ENCODE measurements around the gene EHBP1L1. TPM values are rescaled to one million over a fixed set of nuclear protein-coding genes. Genes with fewer than 3 reads are reported as not detected.

The EHBP1L1 gene
- total and polyA plus RNA-seq, 2 of the 8 experiments (the other 6 are each of a cell fraction or from before 2014, with no cell fraction given), result 4.3 to 6.6 TPM

GRCh38 chr11:65609229-65609628 is 33.4 kb downstream of the EHBP1L1 start:
- peaks cover 4 to 18% (median 9%) of the 10 kb centered on the region in 4 experiments; a peak in 5 of 8 replicates for H3K36me3 ChIP-seq (ENCODE audit: control insufficient read depth in 2 of 4, insufficient read depth in 4 of 4, low read length in 3 of 4)
- H3K4me2 ChIP-seq (ENCODE audit: insufficient read depth in 1 of 2, low read depth in 2 of 2, low read length in 2 of 2), result no peak overlapping the region
- no peaks in the 10 kb centered on the region for H3K9me3 ChIP-seq (ENCODE audit: insufficient read depth in 2 of 2, low read depth in 1 of 2, low read length in 1 of 2)
- no peak overlapping the region for H2BK5ac ChIP-seq (ENCODE audit: low read depth, low read length)
- H3K14ac ChIP-seq (ENCODE audit: insufficient read length), result no peak overlapping the region
- DNase-seq (ENCODE audit: low read depth in 1 of 2, low spot score in 2 of 2) (no peak), FAIRE-seq (no peak)
- POLR2A ChIA-PET (ENCODE audit: partially characterized antibody), result interaction anchor here (0.7 to 2.1 kb wide), 6 partner anchors 8 to 69 kb away, joined by 3 to 6 read pairs (median 4); partner anchors contain the start of gene KCNK7
- H2AK5ac ChIP-seq (ENCODE audit: low read depth, low read length), result no peak overlapping the region
- H2BK20ac ChIP-seq (ENCODE audit: low read length), result no peak overlapping the region
- no peaks in the 10 kb centered on the region; a peak in 1 of 7 replicates for H3K27me3 ChIP-seq (replicated peaks in 1 of 4; ENCODE audit: control insufficient read depth in 3 of 4, extremely low read depth in 1 of 4, insufficient read depth in 3 of 4, low read length in 3 of 4)
- no peak overlapping the region for H4K8ac ChIP-seq (ENCODE audit: extremely low read depth, insufficient read depth, low read length)
- no peak overlapping the region for H2AFZ ChIP-seq (ENCODE audit: low read length)
- H3K4me1 ChIP-seq (replicated peaks in 1 of 4; ENCODE audit: control insufficient read depth in 3 of 4, insufficient read depth in 4 of 4, low read length in 3 of 4), result peaks cover 0 to 30% (median 13%) of the 10 kb centered on the region in 4 experiments; a peak in 6 of 7 replicates
- CTCF ChIA-PET (ENCODE audit: partially characterized antibody), result interaction anchor here (0.9 to 14.8 kb wide), 2 partner anchors 19 to 170 kb away, joined by 4 to 227 read pairs; partner anchors contain the start of gene KCNK7
- no peak overlapping the region for H2BK15ac ChIP-seq (ENCODE audit: low read length)
- no peak overlapping the region for H3K23ac ChIP-seq (ENCODE audit: insufficient read length)
- H3K56ac ChIP-seq (replicated peaks; ENCODE audit: insufficient read length, low read depth, low read length), result no peak overlapping the region
- no peak overlapping the region for H3K4ac ChIP-seq (replicated peaks; ENCODE audit: insufficient read length, low read depth, low read length)
- H3K9ac ChIP-seq (replicated peaks in 1 of 4; ENCODE audit: extremely low read depth in 1 of 4, low read depth in 3 of 4, low read length in 3 of 4), result no peak overlapping the region
- H3K79me2 ChIP-seq (ENCODE audit: control insufficient read depth in 1 of 2, insufficient read depth in 2 of 2, low read length in 2 of 2), result peaks cover 5 to 11% of the 10 kb centered on the region in 2 experiments; a peak in 2 of 4 replicates
- H4K5ac ChIP-seq (ENCODE audit: insufficient read length, low read depth, low read length), result no peak overlapping the region
- H4K20me1 ChIP-seq (replicated peaks in 1 of 2; ENCODE audit: control insufficient read depth in 1 of 2, insufficient read depth in 2 of 2, low read length in 2 of 2), result peaks cover 5 to 23% of the 10 kb centered on the region in 2 experiments
- no peak overlapping the region for H4K91ac ChIP-seq (replicated peaks; ENCODE audit: insufficient read length, low read length)
- H3K79me1 ChIP-seq (ENCODE audit: low read depth, low read length), result peaks cover 23% of the 10 kb centered on the region
- H2BK12ac ChIP-seq (ENCODE audit: low read depth, low read length), result no peak overlapping the region
- H3K4me3 ChIP-seq (ENCODE audit: extremely low read depth in 1 of 4, insufficient read depth in 2 of 4, low read depth in 3 of 4, low read length in 4 of 4), result no peak overlapping the region
- WGBS, 2 experiments (ENCODE audit: extremely low coverage in 1 of 2, insufficient coverage in 1 of 2, insufficient read length in 1 of 2, insufficient replicate concordance in 2 of 2, low coverage in 1 of 2, low lambda C conversion rate in 2 of 2, missing lambda C conversion rate in 1 of 2), result 94% methylated on average over 3 of the region's 3 CpGs; no CpG with 5 or more reads in 1 of the 2 experiments
- peaks cover 11% of the 10 kb centered on the region; the same call in 1 of the 2 replicates for H3K23me2 ChIP-seq (ENCODE audit: low read depth, low read length)
- no peak overlapping the region for H2BK120ac ChIP-seq (replicated peaks; ENCODE audit: low read depth, low read length)
- no peak overlapping the region for H3K27ac ChIP-seq (ENCODE audit: low read depth, low read length)
- no peak overlapping the region for H3K18ac ChIP-seq (ENCODE audit: extremely low read depth, low read length)
- no peak for TF ChIP-seq EZH2 (IDR thresholded peaks at IDR 0.05; ENCODE audit: low read depth, low read length, severe bottlenecking)
- TF ChIP-seq SP2 (IDR thresholded peaks at IDR 0.05; ENCODE audit: low read length), result no peak
- TF ChIP-seq MAFK (IDR thresholded peaks at IDR 0.05; ENCODE audit: low read depth, low read length), result no peak
- TF ChIP-seq BCL11A (IDR thresholded peaks at IDR 0.05; ENCODE audit: low read depth in 2 of 2, low read length in 2 of 2), result no peak
- TF ChIP-seq POU5F1 (IDR thresholded peaks at IDR 0.05; ENCODE audit: low read depth, low read length), result no peak
- TF ChIP-seq TCF12 (IDR thresholded peaks at IDR 0.05; ENCODE audit: low read depth, low read length), result no peak
- TF ChIP-seq SUZ12 (IDR thresholded peaks at IDR 0.05; ENCODE audit: low read length), result no peak
- no peak for TF ChIP-seq GABPA (IDR thresholded peaks at IDR 0.05; ENCODE audit: borderline replicate concordance, insufficient read depth, low read length)
- no peak for TF ChIP-seq KDM5A (IDR thresholded peaks at IDR 0.05; ENCODE audit: low read length)
- no peak for TF ChIP-seq HDAC2 (IDR thresholded peaks at IDR 0.05; ENCODE audit: borderline replicate concordance in 1 of 2, low read depth in 2 of 2, low read length in 2 of 2)
- no peak for TF ChIP-seq TEAD4 (IDR thresholded peaks at IDR 0.05; ENCODE audit: low read depth, low read length)
- no peak for TF ChIP-seq CBX8 (IDR thresholded peaks at IDR 0.05; ENCODE audit: borderline replicate concordance, low read depth, low read length)
- no peak for TF ChIP-seq POLR2A (IDR thresholded peaks at IDR 0.05; ENCODE audit: control extremely low read depth in 1 of 2, low read depth in 2 of 2, low read length in 2 of 2)
